ENCODE results near the gene NKG7. TPM values are rescaled to one million over a fixed set of nuclear protein-coding genes. Genes with fewer than 3 reads are reported as not detected.

The NKG7 gene
- total and polyA plus RNA-seq, 2 of the 13 experiments (the other 11 are each of a cell fraction or from before 2014, with no cell fraction given), result 0.40 TPM; not detected in 1

DNA sequence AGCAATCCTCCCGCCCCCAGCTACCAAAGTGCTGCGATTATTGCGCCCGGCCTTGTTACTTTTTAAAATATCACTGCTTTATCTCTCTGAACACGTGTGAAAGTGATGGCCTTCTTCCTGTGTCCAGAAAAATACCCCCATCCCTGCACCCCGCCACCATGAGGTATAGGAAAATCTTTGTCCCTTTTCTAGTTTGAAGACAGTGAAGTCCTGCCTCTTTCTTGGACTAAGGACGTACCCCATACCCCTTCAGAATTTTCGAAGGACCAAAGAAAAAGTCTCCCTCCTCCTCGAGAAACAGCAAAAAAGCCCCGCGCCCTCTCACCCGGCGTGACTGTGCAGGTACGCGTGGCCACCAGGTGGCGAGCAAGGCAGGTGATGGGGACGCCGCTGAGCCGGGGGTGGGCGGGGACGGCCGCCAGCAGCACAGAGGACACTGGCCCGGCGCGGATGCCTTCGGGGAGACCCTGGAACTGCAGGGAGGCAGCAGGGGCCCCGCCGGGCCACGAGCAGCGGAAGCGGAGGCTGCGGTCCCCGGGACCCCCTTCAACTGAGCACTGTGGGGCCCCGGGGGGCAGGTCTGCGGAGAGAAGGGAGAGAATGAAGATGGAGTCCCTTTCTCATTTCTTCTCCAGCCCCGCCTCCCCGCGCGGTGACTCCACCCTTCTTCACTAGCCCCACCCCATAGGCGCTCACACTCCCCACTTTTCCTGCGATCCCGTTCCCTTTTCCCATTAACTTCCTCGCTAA, 33.7 kb downstream of the NKG7 start (continued):
- no peak for TF ChIP-seq ZNF142 (CRISPR knock-in tag; IDR thresholded peaks at IDR 0.05)
- TF ChIP-seq ZNF788 (CRISPR knock-in tag; IDR thresholded peaks at IDR 0.05; ENCODE audit: borderline replicate concordance), result peak; percentile 49; the same call in 1 of the 2 replicates
- no peak for TF ChIP-seq ZNF30 (CRISPR knock-in tag; IDR thresholded peaks at IDR 0.05)
- TF ChIP-seq ZNF546 (CRISPR knock-in tag; conservative IDR thresholded peaks at IDR 0.05), result no peak
- peak; percentile 47; the same call in 1 of the 2 replicates for TF ChIP-seq MIER2 (CRISPR knock-in tag; IDR thresholded peaks at IDR 0.05)
- 0 out of 2 replicates have a peak, but pooled peaks have one; percentile 6 for TF ChIP-seq POLR2G (IDR thresholded peaks at IDR 0.05; ENCODE audit: low read depth, low read length)
- TF ChIP-seq DMAP1 (CRISPR knock-in tag; IDR thresholded peaks at IDR 0.05), result no peak
- TF ChIP-seq ZMAT3 (CRISPR knock-in tag; conservative IDR thresholded peaks at IDR 0.05), result no peak
- TF ChIP-seq ZNF143 (CRISPR knock-in tag; IDR thresholded peaks at IDR 0.05), result no peak
- TF ChIP-seq MED8 (CRISPR knock-in tag; IDR thresholded peaks at IDR 0.05; ENCODE audit: insufficient replicate concordance), result no peak
- TF ChIP-seq FOXO1 (CRISPR knock-in tag; IDR thresholded peaks at IDR 0.05), result no peak
- TF ChIP-seq SATB2 (CRISPR knock-in tag; IDR thresholded peaks at IDR 0.05), result no peak
- TF ChIP-seq, protein P1, sequence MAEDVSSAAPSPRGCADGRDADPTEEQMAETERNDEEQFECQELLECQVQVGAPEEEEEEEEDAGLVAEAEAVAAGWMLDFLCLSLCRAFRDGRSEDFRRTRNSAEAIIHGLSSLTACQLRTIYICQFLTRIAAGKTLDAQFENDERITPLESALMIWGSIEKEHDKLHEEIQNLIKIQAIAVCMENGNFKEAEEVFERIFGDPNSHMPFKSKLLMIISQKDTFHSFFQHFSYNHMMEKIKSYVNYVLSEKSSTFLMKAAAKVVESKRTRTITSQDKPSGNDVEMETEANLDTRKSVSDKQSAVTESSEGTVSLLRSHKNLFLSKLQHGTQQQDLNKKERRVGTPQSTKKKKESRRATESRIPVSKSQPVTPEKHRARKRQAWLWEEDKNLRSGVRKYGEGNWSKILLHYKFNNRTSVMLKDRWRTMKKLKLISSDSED (CRISPR knock-in tag; IDR thresholded peaks at IDR 0.05), result no peak
- peak; percentile 51 for TF ChIP-seq AGO1 (IDR thresholded peaks at IDR 0.05; ENCODE audit: low read depth, low read length, poor library complexity, severe bottlenecking)
- no peak for TF ChIP-seq PAWR (CRISPR knock-in tag; IDR thresholded peaks at IDR 0.05; ENCODE audit: borderline replicate concordance)
- no peak for TF ChIP-seq DNMT3B (CRISPR knock-in tag; conservative IDR thresholded peaks at IDR 0.05)
- TF ChIP-seq ZBTB21 (CRISPR knock-in tag; IDR thresholded peaks at IDR 0.05), result no peak
- TF ChIP-seq ZNF792 (CRISPR knock-in tag; IDR thresholded peaks at IDR 0.05), result no peak
- TF ChIP-seq MAFG (CRISPR knock-in tag; IDR thresholded peaks at IDR 0.05), result no peak
- 0 out of 2 replicates have a peak, but pooled peaks have one; percentile 23 for TF ChIP-seq NR2C2 (CRISPR knock-in tag; IDR thresholded peaks at IDR 0.05; ENCODE audit: borderline replicate concordance)
- TF ChIP-seq TGIF2 (CRISPR knock-in tag; IDR thresholded peaks at IDR 0.05), result no peak
- peak; percentile 43; the same call in 1 of the 2 replicates for TF ChIP-seq ZNF331 (CRISPR knock-in tag; IDR thresholded peaks at IDR 0.05)
- no peak for TF ChIP-seq ZNF567 (CRISPR knock-in tag; IDR thresholded peaks at IDR 0.05; ENCODE audit: borderline replicate concordance)
- TF ChIP-seq TRIM24 (CRISPR knock-in tag; IDR thresholded peaks at IDR 0.05), result no peak
- no peak for TF ChIP-seq ZSCAN9 (CRISPR knock-in tag; IDR thresholded peaks at IDR 0.05; ENCODE audit: borderline replicate concordance)

Data from HepG2 (cell line).